ENCODE results near the gene AFMID. TPM values are rescaled to one million over a fixed set of nuclear protein-coding genes. Genes with fewer than 3 reads are reported as not detected.

AFMID gene
- total and polyA plus RNA-seq, 2 of the 8 experiments (the other 6 are each of a cell fraction or from before 2014, with no cell fraction given): 49.0 to 53.0 TPM

DNA sequence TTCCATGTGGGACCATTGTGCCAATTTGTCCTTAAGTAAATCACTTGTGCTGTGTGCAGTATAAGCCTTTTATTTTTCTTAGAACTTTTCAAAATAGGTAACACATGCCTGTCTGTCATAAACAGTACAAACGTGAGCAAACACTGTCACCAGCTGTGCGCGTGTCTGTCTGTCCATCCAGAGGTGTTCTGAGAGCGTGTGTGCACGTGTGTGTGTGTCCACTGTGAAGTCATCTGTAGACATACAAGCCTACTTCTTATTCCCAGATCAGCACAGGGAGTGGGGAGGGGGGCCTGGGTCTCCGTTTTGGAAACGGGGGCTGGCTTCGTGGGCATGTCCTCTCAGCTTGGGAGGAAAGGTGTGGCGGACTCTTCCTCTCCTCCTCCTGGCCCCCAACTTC, 53.7 kb downstream of the AFMID start:
- Histone ChIP-seq H2BK20ac (ENCODE audit: low read length) (no peak overlapping the region), H3K79me2 (ENCODE audit: control insufficient read depth in 1 of 2, insufficient read depth in 2 of 2, low read length in 2 of 2) (no peaks in the 10 kb centered on the region), H3K4me1 (replicated peaks in 1 of 4; ENCODE audit: control insufficient read depth in 3 of 4, insufficient read depth in 4 of 4, low read length in 3 of 4) (peaks cover 0 to 3% (median 0%) of the 10 kb centered on the region in 4 experiments; a peak in 2 of 7 replicates), H2BK15ac (ENCODE audit: low read length) (no peak overlapping the region), H4K8ac (ENCODE audit: extremely low read depth, insufficient read depth, low read length) (no peak overlapping the region), H2BK120ac (replicated peaks; ENCODE audit: low read depth, low read length) (no peak overlapping the region), H3K56ac (replicated peaks; ENCODE audit: insufficient read length, low read depth, low read length) (no peak overlapping the region), H3K18ac (ENCODE audit: extremely low read depth, low read length) (no peak overlapping the region), H2AFZ (ENCODE audit: low read length) (no peak overlapping the region), H3K4me3 (ENCODE audit: extremely low read depth in 1 of 4, insufficient read depth in 2 of 4, low read depth in 3 of 4, low read length in 4 of 4) (no peak overlapping the region), H3K4me2 (ENCODE audit: insufficient read depth in 1 of 2, low read depth in 2 of 2, low read length in 2 of 2) (no peak overlapping the region), H3K4ac (replicated peaks; ENCODE audit: insufficient read length, low read depth, low read length) (no peak overlapping the region), H3K27ac (ENCODE audit: low read depth, low read length) (no peak overlapping the region), H4K20me1 (replicated peaks in 1 of 2; ENCODE audit: control insufficient read depth in 1 of 2, insufficient read depth in 2 of 2, low read length in 2 of 2) (no peaks in the 10 kb centered on the region), H3K9ac (replicated peaks in 1 of 4; ENCODE audit: extremely low read depth in 1 of 4, low read depth in 3 of 4, low read length in 3 of 4) (no peak overlapping the region), H2BK12ac (ENCODE audit: low read depth, low read length) (0 out of 2 replicates have a peak overlapping the region, but pooled peaks have one; percentile 50), H3K27me3 (replicated peaks in 1 of 4; ENCODE audit: control insufficient read depth in 3 of 4, extremely low read depth in 1 of 4, insufficient read depth in 3 of 4, low read length in 3 of 4) (no peaks in the 10 kb centered on the region), H4K5ac (ENCODE audit: insufficient read length, low read depth, low read length) (no peak overlapping the region), H2BK5ac (ENCODE audit: low read depth, low read length) (no peak overlapping the region), H4K91ac (replicated peaks; ENCODE audit: insufficient read length, low read length) (no peak overlapping the region), H2AK5ac (ENCODE audit: low read depth, low read length) (no peak overlapping the region), H3K9me3 (ENCODE audit: insufficient read depth in 2 of 2, low read depth in 1 of 2, low read length in 1 of 2) (no peaks in the 10 kb centered on the region), H3K36me3 (ENCODE audit: control insufficient read depth in 2 of 4, insufficient read depth in 4 of 4, low read length in 3 of 4) (no peaks in the 10 kb centered on the region), H3K79me1 (ENCODE audit: low read depth, low read length) (no peaks in the 10 kb centered on the region; the same call in 1 of the 2 replicates), H3K14ac (ENCODE audit: insufficient read length) (no peak overlapping the region), H3K23me2 (ENCODE audit: low read depth, low read length) (no peaks in the 10 kb centered on the region; the same call in 1 of the 2 replicates), H3K23ac (ENCODE audit: insufficient read length) (no peak overlapping the region)
- DNase-seq (ENCODE audit: low read depth in 1 of 2, low spot score in 2 of 2) (no peak), FAIRE-seq (no peak)
- 84% methylated on average over 8 of the region's 9 CpGs; no CpG with 5 or more reads in 1 of the 2 experiments for WGBS, 2 experiments (ENCODE audit: extremely low coverage in 1 of 2, insufficient coverage in 1 of 2, insufficient read length in 1 of 2, insufficient replicate concordance in 2 of 2, low coverage in 1 of 2, low lambda C conversion rate in 2 of 2, missing lambda C conversion rate in 1 of 2)
- ChIA-PET POLR2A (ENCODE audit: partially characterized antibody) (interaction anchor here (1.7 kb wide), 1 partner anchor 21 kb away, joined by 3 read pairs; no protein-coding TSS in a partner anchor), CTCF (ENCODE audit: partially characterized antibody) (interaction anchor here (5.9 kb wide), 1 partner anchor 10 kb away, joined by 53 read pairs; no protein-coding TSS in a partner anchor)
- no peak for TF ChIP-seq HDAC6 (IDR thresholded peaks at IDR 0.05; ENCODE audit: low read depth, low read length)
- no peak for TF ChIP-seq EGR1 (IDR thresholded peaks at IDR 0.05; ENCODE audit: borderline replicate concordance, low read depth, low read length)
- TF ChIP-seq NANOG (IDR thresholded peaks at IDR 0.05; ENCODE audit: insufficient read depth, low read depth, low read length, poor library complexity, severe bottlenecking): no peak
- TF ChIP-seq KDM1A (IDR thresholded peaks at IDR 0.05; ENCODE audit: borderline replicate concordance, low read length): no peak

Data from H1 (cell line).